HEK293T (cell line): ENCODE data around the gene BCOR.

Experiments
- BHLHE40 ChIP-seq: fragments of 450-650 bp; IDR thresholded peaks from 2 replicates; pipeline ENCODE4 v1.6.1; 2016; ENCODE audit warnings: mild to moderate bottlenecking, moderate library complexity, borderline replicate concordance
- FOXM1 ChIP-seq: fragments of 450-650 bp; IDR thresholded peaks from 2 replicates; pipeline ENCODE4 v1.6.1; 2017; ENCODE audit warnings: mild to moderate bottlenecking, borderline replicate concordance
- HDGF ChIP-seq: fragments of 450-650 bp; IDR thresholded peaks from 2 replicates; pipeline ENCODE4 v1.6.1; 2017; ENCODE audit warnings: antibody characterized with exemption, borderline replicate concordance
- SP1 ChIP-seq: fragments of 450-650 bp; IDR thresholded peaks from 2 replicates; pipeline ENCODE4 v1.6.1; 2017
- TARDBP ChIP-seq: fragments of 450-650 bp; IDR thresholded peaks from 2 replicates; pipeline ENCODE4 v1.6.1; 2016

- TF ChIP-seq TARDBP (no peak), SP1 (no peak), HDGF (no peak), FOXM1 (no peak), BHLHE40 (no peak)
These were observed 24.2 kb downstream of the BCOR start for GRCh38 chrX:40073439-40074054.
